ENCODE measurements around the gene DET1.
"Not testable (repeated sequence)": the region's sequence is repeated elsewhere in the genome, so short reads cannot be mapped to it uniquely, and the experiment has no call there.

Gene DET1

DNA sequence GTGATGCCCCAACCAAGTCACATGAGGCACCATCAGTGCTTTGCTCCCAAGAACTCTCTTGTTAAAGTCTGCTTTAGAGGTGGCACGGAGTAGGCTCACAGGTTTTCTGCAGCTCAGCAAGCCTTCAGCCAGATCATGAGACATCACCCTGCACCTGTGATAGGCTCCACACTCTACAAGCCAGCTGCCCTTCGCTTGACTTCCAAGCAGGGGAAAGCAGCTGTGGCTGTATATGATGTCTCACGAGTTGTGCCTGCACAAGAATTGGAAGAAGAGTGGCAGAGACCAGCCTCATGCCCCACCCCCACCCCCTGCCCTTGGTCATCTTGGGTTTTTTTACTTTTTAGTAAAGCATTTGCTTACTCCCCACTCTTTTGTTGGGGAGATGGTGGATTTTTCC, 56.4 kb downstream of the DET1 start:
- DNase-seq, result no peak

GRCh38 chr15:88489321-88489720, 57.2 kb downstream of the DET1 start:
- DNase-seq, result no peak

- no peak for DNase-seq
Measured at GRCh38 chr15:88487796-88488523, 58.5 kb downstream of the DET1 start.

DNA sequence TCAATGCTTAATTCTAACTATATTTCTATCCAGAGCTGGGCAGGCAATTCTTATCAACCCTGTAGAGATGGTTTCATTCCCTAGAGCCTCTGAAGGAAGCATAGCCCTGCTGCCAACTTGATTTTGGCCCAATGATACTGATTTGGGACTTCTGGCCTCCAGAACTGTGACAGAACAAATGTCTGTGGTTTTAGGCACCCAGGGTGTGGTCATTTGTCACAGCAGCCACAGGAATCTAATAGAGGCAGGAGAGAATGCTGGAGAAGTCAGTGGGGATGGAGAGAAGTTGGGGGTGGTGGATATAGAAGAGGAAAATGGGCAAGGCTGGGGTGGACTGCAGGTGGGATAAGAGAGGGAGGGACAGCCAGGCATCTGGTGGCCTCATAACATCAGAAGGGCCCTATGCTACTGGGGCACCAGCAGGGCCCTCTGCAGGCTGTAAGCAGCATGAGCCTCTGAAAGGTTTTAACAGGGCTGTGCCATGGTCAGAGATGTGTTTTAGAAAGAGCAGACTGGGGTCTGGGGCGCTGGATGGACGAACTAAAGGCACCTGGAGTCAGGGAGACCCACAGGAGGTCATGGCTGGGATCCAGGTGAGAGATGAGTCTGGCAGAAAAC, 59.2 kb downstream of the DET1 start:
- DNase-seq, result no peak

DNA sequence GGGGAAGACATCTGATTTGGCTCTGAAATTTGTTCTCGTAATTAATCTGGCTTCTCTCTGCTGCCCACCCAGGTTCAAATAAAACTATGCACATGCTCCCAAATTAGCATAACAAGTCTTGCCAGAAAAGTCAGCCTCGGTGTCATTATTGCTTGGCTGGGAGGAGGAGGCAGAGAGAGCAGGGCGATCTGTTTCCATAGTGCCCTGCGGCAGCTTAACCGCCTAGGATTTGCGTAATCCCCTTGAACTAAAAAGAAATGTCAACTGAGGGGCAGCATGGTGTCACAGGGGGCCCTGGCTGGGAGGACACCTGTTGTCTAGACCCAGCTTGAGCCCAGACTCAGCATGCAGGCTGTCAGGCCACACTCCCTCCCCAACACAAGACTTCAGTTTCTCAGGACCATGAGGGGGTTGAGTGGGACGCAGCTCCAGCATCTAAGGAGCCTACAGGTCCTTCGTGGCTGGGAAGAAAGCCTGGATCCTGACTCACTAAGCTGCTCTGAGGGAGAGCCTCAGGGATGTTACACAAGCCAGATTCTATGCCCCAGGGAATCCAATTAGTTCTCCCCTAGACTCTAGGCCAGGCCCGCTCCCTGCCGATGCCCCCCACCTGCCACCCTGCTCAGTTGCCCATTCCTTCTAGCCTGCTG, 61.7 kb downstream of the DET1 start:
- DNase-seq, result no peak

- no peak for DNase-seq
Measured at GRCh38 chr15:88482263-88482662, 64.2 kb downstream of the DET1 start.

DNA sequence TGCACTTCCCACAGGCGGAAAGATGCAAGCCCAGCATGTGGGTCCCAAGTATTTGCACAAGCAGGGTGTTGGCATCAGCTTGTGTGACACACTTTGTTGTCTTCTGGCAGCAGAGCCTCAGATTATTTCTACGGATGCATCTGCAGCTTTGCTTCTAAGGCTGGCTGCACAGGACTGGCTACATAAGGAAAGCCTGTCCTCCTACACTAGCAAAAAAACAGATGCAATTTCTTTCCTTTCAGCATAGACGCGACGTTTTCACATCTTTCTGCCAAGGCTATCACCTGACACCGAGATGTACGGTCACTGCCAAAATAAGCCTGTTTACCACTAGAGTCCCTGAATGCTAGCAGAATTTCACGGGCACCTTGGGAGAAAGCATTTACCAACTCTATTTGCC, 65.5 kb downstream of the DET1 start:
- DNase-seq, result no peak

DNA sequence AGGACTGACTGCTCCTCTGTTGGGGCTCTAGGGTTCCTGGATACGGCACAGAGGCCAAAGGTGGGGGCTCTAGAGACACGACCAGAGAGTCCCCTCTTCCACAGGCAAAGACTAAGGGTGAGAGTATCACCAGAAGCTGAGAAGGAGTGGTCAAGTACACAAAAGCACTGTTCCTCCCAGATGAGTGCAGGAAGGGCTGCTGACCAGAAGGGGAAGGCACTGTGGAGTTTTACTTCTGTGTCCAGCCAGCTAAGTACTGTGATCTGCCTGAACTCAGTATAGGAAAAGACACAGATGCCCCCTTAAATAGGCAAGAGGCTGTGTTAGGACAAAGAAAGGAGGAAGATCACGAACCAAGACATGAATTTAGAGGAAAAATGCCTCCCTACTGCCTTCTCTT, 67.3 kb downstream of the DET1 start:
- DNase-seq, result no peak

- DNase-seq, result no peak
Measured at GRCh38 chr15:88477904-88478303, 68.6 kb downstream of the DET1 start.

DNA sequence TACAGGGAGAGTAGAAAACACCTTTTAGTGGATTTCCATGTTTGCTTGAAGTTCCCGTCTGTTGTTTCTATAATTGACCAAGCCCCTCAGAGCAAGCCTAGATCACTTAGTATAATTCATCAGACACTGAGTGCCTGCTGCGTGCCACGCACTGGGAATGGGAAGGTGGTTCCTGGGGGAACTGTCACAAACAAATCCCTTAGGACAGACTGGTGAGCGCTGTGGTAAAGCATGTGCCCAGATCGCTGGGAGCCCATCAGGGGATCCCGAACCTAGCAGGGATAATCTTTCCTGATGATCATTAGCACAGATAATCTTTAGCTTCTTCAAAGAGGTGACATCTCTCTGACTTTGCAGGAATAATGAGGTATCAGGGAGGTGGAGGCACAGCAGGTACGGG, 69.4 kb downstream of the DET1 start:
- no peak for DNase-seq

- peak; percentile 17 for DNase-seq
Measured at GRCh38 chr15:88476635-88477060, 69.8 kb downstream of the DET1 start.

DNA sequence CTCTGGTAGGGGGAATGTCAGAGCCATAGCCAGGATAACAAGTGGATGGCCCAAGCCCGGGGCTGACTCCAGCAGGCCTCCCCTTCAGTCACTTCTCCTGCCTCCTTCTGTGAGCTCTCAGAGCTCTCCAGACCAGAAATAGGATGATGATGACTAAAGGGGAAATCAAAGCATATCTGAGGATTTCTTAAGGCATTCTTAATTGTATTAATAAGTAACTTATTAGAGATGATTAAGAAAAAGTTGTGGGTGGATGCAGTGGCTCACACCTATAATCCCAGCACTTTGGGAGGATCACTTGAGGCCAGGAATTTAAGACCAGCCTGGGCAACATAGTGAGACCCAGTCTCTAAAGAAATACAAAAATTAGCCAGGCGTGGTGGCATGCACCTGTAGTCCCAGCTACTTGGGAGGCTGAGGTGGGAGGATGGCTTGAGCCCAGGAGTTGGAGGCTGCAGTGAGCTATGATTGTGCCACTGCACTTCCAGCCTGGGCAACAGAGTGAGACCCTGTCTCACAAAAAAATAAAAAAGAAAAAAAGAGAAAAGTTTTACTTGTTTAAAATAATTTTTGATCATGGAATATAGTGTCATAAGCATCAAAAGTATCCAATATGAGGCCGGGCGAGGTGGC, 72.7 kb downstream of the DET1 start:
- not testable (repeated sequence) for DNase-seq

DNA sequence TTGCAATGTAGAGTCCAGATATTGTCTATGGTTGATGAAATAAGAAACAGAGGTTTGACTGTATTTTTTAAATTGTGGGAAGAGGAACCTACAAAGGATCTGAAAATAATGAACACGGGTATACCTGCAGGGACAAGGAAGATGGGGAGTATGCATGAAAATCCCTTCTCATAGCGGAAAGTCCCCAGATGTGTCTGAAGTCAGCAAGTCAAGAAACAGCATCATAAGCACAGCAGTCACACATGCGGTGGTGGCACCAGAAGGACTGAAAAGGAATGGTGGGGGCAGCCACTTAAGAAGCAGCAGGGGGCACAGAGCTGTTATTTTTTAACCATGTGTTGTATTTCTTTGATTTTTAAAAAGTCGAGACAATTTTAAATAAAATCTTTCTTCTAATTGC, 74.3 kb downstream of the DET1 start:
- no peak for DNase-seq

GRCh38 chr15:88470625-88471372, 75.7 kb downstream of the DET1 start:
- no peak for DNase-seq

DNA sequence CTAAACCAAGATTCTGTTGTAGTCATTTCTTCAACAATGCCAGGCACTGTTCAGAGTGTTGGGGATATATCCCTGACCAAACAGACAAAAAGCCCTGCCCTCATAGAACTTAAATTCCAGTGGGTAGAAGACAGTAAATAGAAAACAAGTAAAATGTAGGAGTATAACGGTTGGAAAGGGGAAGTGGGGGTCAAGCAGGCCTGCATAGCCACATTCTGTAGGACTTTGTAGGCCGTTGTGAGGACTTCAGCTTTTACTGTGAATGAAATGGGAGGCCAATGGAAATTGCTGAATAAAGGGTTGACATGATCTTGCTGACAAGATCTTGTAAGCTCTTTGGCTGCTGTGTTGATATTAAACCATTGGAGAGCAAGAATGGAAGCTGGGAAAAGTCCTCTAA, 77.2 kb downstream of the DET1 start:
- DNase-seq, result no peak

- not testable (repeated sequence) for DNase-seq
Measured at GRCh38 chr15:88468721-88469120, 77.8 kb downstream of the DET1 start.

- no peak for DNase-seq
Measured at GRCh38 chr15:88467935-88468528, 78.4 kb downstream of the DET1 start.

- peak; percentile 89 for DNase-seq
Measured at GRCh38 chr15:88467073-88467934, 79.2 kb downstream of the DET1 start, which contains the start of the genes MRPL46 and MRPS11. TSS of gene MRPL46 (minus strand) at chr15:88467388. CDS start at chr15:88467377, 11 bp downstream. TSS of gene MRPS11 (plus strand) at chr15:88467708. CDS start at chr15:88467718, 10 bp downstream.

- no peak for DNase-seq
Measured at GRCh38 chr15:88465633-88466224, 80.8 kb downstream of the DET1 start.

DNA sequence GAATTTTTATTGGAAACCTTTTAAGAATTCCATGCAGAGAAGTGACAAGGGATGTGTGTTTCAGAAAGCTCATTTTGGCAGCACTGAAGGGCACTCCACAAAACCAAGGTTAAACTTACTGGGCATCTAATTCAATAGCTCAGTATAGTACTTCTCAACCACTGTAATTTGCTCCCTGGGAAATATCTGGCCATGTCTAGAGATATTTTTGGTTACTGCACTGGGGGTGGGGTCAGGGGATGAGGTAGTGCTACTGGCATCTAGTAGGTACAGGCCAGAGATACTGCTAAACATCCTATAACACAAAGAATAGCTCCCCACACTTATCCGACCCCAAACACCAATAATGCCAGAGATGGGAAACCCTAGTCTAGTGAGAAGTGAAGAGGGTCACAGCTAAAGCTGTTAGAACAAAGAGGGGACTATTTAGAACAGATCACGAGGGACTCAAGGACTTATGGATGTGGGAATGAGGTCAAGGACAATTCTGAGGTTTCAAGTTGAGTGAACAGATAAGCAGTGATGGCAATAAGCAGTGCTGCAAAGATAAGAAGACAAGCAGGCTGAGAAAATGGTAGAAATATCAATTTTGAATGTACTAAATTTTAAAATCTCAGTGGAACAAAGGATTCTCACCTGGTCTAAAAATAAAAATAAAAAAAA, 82.5 kb downstream of the DET1 start:
- no peak for DNase-seq

Data from CD4-positive, alpha-beta T cell treated with Interleukin-4 for 4 hours (primary cell).